Right forelimb (tissue), 1 donor: ENCODE measurements around the gene SPNS2.
A peak's percentile ranks its signal among the peaks of the same experiment; 100 is the strongest.

ENCODE experiments used
- DNase-seq: peaks from one replicate; pipeline ENCODE4 v3.0.0-alpha.2; 2018

Gene SPNS2, protein sequence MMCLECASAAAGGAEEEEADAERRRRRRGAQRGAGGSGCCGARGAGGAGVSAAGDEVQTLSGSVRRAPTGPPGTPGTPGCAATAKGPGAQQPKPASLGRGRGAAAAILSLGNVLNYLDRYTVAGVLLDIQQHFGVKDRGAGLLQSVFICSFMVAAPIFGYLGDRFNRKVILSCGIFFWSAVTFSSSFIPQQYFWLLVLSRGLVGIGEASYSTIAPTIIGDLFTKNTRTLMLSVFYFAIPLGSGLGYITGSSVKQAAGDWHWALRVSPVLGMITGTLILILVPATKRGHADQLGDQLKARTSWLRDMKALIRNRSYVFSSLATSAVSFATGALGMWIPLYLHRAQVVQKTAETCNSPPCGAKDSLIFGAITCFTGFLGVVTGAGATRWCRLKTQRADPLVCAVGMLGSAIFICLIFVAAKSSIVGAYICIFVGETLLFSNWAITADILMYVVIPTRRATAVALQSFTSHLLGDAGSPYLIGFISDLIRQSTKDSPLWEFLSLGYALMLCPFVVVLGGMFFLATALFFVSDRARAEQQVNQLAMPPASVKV

DNA sequence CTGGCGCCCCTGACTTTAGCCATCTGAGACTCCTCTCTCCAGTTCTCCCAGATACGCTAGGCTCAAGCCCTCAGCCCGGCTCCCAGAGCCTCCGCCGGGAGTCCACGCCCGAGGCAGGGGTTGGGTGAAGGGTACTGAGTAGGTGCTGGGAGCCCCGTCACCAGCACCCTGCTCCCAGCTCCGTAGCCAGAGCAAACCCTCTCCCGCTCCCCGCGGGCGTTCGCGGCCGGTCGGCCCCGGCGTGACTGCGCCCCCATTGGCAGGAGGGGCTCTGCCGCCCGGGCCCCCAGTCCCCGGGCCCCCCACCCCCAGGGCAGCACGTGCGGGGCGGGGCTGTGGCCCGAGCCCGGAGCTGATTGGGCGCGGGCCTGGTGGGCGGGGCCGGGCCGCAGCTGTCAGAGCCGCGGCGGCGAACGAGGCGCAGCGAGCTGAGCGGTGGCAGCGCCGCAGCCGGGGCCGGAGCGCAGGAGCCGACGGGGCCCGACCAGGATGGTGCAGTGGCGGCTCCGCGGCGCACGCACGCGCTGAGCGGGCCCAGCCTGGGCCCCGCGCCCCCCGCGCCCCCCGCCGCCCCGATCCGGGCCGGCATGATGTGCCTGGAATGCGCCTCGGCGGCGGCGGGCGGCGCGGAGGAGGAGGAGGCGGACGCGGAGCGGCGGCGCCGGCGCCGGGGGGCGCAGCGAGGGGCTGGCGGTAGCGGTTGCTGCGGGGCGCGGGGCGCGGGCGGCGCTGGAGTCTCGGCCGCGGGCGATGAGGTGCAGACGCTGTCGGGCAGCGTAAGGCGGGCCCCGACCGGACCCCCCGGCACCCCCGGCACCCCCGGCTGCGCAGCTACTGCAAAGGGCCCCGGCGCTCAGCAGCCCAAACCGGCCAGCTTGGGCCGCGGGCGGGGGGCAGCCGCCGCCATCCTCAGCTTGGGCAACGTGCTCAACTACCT lies at the start of gene SPNS2:
Gene SPNS2 (plus strand): TSS at position 421 of the 937 bp plus-strand sequence. CDS start 167 bp downstream, at position 588.
- DNase-seq: peak; percentile 73

DNA sequence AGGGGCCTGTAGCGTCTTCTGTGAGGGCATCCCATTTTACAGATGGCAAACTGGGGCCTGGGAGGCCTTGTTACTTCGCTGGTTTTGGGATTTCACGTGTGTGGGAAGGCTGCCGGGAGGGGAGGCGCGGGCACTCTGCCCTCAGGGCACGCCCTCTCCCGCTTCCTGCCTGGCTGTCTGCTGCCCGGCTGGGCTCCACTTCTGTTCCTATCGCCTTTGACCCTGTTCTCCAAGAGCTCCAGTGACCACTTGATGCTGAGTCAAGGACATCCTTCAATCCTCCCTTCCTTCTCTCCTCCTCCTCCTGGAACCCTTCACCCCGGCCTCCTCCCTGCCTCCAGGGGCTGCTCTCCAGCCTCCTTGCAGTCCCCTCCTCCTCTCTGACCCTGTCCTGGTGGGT lies 48.9 kb upstream of the SPNS2 start:
- DNase-seq: no peak

GRCh38 chr17:4450710-4451316 lies 47.9 kb upstream of the SPNS2 start:
- DNase-seq: no peak

GRCh38 chr17:4453812-4454591 lies 44.7 kb upstream of the SPNS2 start:
- no peak for DNase-seq

GRCh38 chr17:4460661-4461060 lies 38.0 kb upstream of the SPNS2 start:
- no peak for DNase-seq

DNA sequence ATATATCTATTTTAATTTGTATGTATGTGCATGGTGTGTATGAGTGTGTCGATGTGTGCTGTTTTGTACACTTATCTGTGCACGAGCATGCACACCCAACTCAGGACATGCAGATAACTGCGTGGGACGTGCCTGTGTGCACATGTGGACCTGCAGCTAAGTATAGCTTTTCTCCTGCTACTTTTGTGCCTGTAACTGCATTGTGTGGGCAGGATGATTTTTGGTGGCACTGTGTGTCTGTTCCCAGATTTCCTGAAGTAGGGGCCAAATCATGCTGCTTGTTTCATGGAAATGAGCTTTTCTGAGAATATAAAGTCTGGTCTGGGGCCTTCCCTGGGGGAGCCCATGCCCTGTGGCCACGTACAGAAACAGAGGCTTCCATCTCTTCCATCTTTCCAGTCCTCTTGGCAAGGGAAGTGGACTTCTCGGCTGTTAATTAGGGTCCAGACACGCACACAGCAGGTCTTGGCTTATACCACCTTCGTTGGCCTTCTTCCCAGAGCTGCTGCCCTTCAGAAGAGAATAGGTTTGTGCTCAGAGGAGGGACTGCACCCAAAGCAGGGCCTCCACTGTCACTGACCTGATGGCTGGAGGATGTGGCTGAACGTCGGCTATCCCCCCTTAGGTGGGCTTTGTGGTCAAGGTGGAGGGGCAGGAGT lies 34.7 kb upstream of the SPNS2 start:
- no peak for DNase-seq

GRCh38 chr17:4465786-4466185 lies 32.9 kb upstream of the SPNS2 start:
- DNase-seq: no peak

- no peak for DNase-seq
Measured at GRCh38 chr17:4467287-4467686, 31.4 kb upstream of the SPNS2 start.

- DNase-seq: no peak
Measured at GRCh38 chr17:4469552-4469951, 29.1 kb upstream of the SPNS2 start.

DNA sequence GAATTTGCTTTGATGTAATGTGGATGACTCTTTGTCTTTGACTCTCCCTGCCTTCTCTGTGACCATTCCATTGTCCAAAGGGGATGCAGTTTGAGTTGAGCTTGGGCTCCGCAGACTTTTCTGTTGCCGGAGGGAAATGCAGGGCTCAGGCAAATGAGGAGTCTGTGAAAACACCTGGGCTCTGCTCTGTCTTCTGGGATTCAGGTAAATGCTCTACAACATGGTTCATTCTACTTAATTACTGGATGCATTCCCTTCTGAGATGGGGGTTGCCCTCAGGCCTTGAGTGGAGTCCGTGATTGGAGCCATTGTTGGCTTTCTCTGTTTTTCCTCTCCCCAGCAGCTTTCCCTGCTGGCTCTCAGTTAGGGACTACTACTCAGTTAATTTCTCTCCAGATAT lies 26.4 kb upstream of the SPNS2 start:
- DNase-seq: no peak

GRCh38 chr17:4474093-4474492 lies 24.6 kb upstream of the SPNS2 start:
- DNase-seq: no peak

- no peak for DNase-seq
Measured at GRCh38 chr17:4475001-4475400, 23.7 kb upstream of the SPNS2 start.

DNA sequence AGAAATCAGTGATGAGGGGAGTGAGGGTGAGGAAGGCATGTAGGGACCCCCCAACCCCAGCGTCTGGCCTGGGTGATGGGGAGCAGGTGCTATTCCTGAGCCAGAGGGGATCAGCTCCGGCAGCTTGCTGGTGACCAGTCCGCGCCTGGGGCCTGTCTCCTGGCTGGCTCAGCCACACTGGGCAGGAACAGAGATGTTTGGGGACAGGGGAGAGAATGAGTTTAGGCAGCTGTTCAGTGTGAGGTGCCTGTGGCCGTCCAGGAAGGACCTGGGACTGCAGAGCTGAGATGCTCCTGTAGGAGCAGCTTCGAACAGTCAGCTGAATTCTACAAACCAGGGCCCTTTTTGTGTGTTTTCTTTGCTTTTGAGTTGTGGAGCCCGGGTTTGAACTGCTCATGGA lies 23.2 kb upstream of the SPNS2 start:
- DNase-seq: no peak

DNA sequence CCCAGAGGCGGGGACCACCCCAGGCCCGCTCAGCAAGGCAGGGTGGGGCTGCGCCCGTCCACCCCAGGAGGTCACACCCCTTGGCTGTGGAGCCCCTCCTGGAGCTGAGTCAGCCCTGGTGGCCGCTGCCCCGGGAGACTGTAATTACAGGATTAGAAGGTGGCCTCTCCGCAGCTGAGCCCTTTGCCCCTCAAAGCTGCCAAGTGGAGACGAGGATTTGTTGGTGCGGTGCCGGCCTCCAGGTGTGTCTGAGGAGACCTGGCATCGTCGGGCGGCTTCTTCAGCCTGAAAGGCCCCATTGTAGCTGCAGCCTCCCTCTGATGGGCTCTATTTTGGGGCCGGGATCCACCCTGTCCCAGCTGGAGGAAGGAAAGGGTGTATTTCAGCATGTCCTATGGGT lies 22.7 kb upstream of the SPNS2 start:
- no peak for DNase-seq

DNA sequence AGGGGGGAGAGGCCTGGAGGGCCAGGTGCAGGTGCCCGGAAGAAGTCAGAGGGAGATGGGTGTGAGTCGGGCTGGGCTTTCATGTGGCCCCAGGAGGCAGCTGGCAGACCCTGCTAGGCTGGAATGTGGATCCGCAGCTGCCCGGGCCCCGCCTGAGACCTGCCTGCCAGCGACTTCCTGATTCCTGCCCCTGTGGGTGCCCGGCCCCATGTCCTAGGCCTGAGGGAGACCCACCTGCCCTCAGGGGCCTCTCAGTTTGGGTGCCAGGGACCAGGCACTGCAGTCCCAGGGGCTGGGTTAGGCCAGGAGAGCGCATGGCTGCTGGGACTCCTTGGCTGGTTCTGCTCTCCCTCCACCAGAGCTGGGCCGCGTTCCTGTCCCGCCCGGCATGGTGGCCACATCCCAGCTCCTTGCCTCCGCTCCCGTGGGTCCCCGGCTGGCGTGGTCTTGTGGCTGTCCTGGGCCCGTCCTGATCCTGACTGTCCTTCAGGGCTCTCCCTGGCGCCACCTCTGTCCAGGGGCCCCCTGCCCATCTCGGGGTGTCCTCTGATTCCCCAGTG lies 22.1 kb upstream of the SPNS2 start:
- no peak for DNase-seq

DNA sequence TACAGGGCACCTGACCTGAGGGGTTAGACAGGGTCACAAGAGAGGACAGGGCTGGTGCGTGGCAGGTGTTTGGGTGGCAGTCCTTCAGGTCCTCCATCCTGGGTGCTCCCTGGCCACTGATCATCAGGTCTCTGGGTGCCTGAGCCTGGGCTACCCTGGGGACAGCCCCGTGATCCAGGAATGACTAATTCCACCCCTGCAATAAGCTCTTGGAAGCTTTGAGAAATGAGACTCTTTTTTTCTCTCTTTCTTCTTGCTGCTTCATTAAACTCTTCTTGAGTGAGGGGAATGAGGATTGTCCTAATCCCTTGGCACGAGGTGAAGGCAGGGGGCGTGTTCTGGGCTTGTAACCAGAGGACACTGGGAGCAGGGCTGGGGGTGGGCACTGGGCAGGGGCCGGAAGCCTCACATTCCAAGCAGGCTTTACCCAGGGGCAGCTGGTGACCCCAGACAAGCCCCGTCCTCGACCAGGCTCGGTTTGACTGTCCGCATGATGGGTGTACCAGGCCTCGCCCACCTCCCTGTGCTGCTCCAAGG lies 21.4 kb upstream of the SPNS2 start:
- no peak for DNase-seq

GRCh38 chr17:4478318-4478830 lies 20.3 kb upstream of the SPNS2 start:
- no peak for DNase-seq

GRCh38 chr17:4479340-4479981 lies 19.2 kb upstream of the SPNS2 start:
- no peak for DNase-seq

DNA sequence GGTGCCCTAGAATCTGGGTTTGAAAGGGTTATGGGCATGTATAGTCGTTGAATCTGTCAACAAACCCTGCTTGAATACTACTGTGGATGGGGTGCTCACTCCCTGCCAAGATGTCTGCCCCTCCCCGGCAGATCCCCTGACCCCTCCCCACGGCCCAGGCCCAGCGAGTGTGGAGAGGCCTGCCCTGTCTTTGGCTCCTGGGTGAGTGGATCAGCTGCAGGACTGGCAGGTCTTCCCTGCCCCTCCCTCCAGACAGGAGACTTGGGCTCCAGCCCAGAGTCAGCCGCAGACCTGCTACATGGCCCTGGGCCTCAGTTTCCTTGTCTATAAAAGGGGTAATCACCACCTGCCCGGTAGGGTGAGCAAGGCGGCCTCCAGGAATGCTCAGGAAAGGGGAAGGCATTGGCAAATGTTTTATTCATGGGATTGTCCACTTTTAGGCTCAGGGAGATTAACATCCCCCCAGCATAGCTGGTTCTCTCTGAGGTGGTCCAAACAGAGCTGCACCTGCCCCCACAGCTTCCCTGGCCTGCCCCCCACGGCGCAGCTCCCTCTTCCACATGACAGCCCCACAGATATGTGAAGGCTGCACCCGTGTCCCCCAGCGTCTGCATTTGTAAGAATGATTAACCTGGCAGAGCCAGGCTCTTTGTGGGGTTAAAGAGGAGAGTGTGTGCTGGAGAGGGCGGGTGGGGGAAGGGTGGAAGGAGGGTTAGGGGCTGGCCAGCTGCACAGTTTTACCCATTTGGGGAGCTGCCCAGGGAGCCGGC lies 18.5 kb upstream of the SPNS2 start:
- DNase-seq: no peak
